HCT116 (cell line): ENCODE results near the gene SRPK2. TPM values are rescaled to one million over a fixed set of nuclear protein-coding genes. Genes with fewer than 3 reads are reported as not detected.

ENCODE experiments used
- ATAC-seq: fragments of 200-7000 bp; cut with Tn5 transposase; 2 replicates; pipeline ENCODE4 v1.9.1; 2020; ENCODE audit warnings: mild to moderate bottlenecking, moderate library complexity
- BruUV-seq: library from RNA; stranded (reverse); fragments of 400-500 nt; replicated peaks from 2 replicates; lab custom pipeline; 2021; lab: Mats Ljungman, UMichigan
- CTCF ChIA-PET: fragments of 300-600 bp; sonication (Branson Sonifier 250); formaldehyde crosslinking; loops from one replicate; lab custom pipeline; 2021; ENCODE audit warnings: antibody characterized with exemption; lab: Charles Lee
- POLR2A ChIA-PET: fragments of 300-600, 350-600 bp; sonication (Branson Sonifier 250); formaldehyde crosslinking; loops from one replicate; lab custom pipeline; 2021; ENCODE audit warnings: antibody characterized with exemption; lab: Charles Lee
- RAD21 ChIA-PET, 2 experiments: fragments of 300-600 bp; sonication (Branson Sonifier 250); formaldehyde crosslinking; loops; one replicate each; lab custom pipeline; 2023; ENCODE audit warnings: low total read pairs in 2 of 2; ENCODE audit not compliant: uncharacterized antibody in 2 of 2, unreplicated experiment in 2 of 2, low non-redundant PET in 1 of 2; lab: Charles Lee
- DNase-seq: peaks from one replicate; pipeline ENCODE4 v3.0.0-alpha.2; 2010; ENCODE audit warnings: low read depth, low spot score
- H2AFZ ChIP-seq: fragments of 200-600 bp; shearing (Covaris generic), sonication (generic); 2 replicates; pipeline ENCODE4 v1.6.1; 2017; ENCODE audit warnings: low read depth, mixed run types, mixed read lengths, antibody characterized with exemption, low read length; ENCODE audit not compliant: poor library complexity, severe bottlenecking
- H3K27ac ChIP-seq: 2 replicates; pipeline ENCODE4 v1.5.1; 2012; ENCODE audit warnings: low read depth, low read length
- H3K27me3 ChIP-seq: fragments of 200-600 bp; sonication (generic); 2 replicates; pipeline ENCODE4 v1.6.1; 2016; ENCODE audit warnings: mixed run types, low read length, mixed read lengths; ENCODE audit not compliant: insufficient read depth
- H3K36me3 ChIP-seq, 2 experiments: fragments of 200-500 bp in 1 of 2; fragments of 200-600 bp in 1 of 2; sonication (Bioruptor generic) in 1 of 2; sonication (generic) in 1 of 2; 2 replicates each; pipeline versions ENCODE4 v1.5.1 to v1.6.1; 2014 to 2016; ENCODE audit warnings: low read length in 2 of 2, inconsistent platforms in 1 of 2, mixed read lengths in 1 of 2, mixed run types in 1 of 2; ENCODE audit not compliant: insufficient read depth in 2 of 2, control insufficient read depth in 1 of 2
- H3K4me1 ChIP-seq, 2 experiments: fragments of 200-600 bp in 1 of 2; sonication (generic) in 1 of 2; 2 replicates each; pipeline versions ENCODE4 v1.5.1 to v1.6.1; 2012 to 2017; ENCODE audit warnings: low read length in 2 of 2, inconsistent platforms in 1 of 2, mild to moderate bottlenecking in 1 of 2, mixed read lengths in 1 of 2, mixed run types in 1 of 2, moderate library complexity in 1 of 2; ENCODE audit not compliant: insufficient read depth in 2 of 2, control insufficient read depth in 1 of 2
- H3K4me2 ChIP-seq: fragments of 200-600 bp; sonication (generic); 2 replicates; pipeline ENCODE4 v1.6.1; 2017; ENCODE audit warnings: mixed run types, low read length, mixed read lengths
- H3K4me3 ChIP-seq, 2 experiments: fragments of 200-600 bp in 1 of 2; sonication (generic) in 1 of 2; replicated peaks in 1 of 2; 2 replicates each; pipeline ENCODE4 v1.5.1; 2011 to 2016; ENCODE audit warnings: low read length in 2 of 2, control low read depth in 1 of 2, low read depth in 1 of 2, mild to moderate bottlenecking in 1 of 2, mixed read lengths in 1 of 2, mixed run types in 1 of 2
- H3K79me2 ChIP-seq: fragments of 200-600 bp; sonication (generic); 2 replicates; pipeline ENCODE4 v1.6.1; 2017; ENCODE audit warnings: mild to moderate bottlenecking, mixed run types, low read length, moderate library complexity, mixed read lengths; ENCODE audit not compliant: insufficient read depth
- H3K9ac ChIP-seq: fragments of 200-600 bp; sonication (generic); 2 replicates; pipeline ENCODE4 v1.6.1; 2016; ENCODE audit warnings: low read length, mixed read lengths
- H3K9me2 ChIP-seq: fragments of 200-600 bp; sonication (generic), shearing (Covaris generic); 2 replicates; pipeline ENCODE4 v1.6.1; 2017; ENCODE audit warnings: mixed run types, mild to moderate bottlenecking, moderate library complexity; ENCODE audit not compliant: insufficient read depth
- H3K9me3 ChIP-seq, 2 experiments: fragments of 200-500 bp in 1 of 2; fragments of 200-600 bp in 1 of 2; sonication (Bioruptor generic) in 1 of 2; sonication (generic) in 1 of 2; 2 replicates each; pipeline ENCODE4 v1.6.1; 2014 to 2017; ENCODE audit warnings: low read length in 2 of 2, mixed read lengths in 2 of 2, inconsistent platforms in 1 of 2, low read depth in 1 of 2, mild to moderate bottlenecking in 1 of 2, mixed run types in 1 of 2, moderate library complexity in 1 of 2; ENCODE audit not compliant: control insufficient read depth in 1 of 2, insufficient read depth in 1 of 2
- H4K20me1 ChIP-seq: fragments of 200-600 bp; sonication (generic), shearing (Covaris generic); 2 replicates; pipeline ENCODE4 v1.6.1; 2017; ENCODE audit warnings: mixed run types, mild to moderate bottlenecking, moderate library complexity; ENCODE audit not compliant: insufficient read depth
- ATF3 ChIP-seq: IDR thresholded peaks from 2 replicates; pipeline ENCODE4 v1.6.1; 2012
- CBX3 ChIP-seq: IDR thresholded peaks from 2 replicates; pipeline ENCODE4 v1.6.1; 2012; ENCODE audit warnings: low read depth
- CTCF ChIP-seq, 3 experiments: fragments of 200-600 bp in 1 of 3; sonication (generic) in 1 of 3; IDR thresholded peaks in 2 of 3; conservative IDR thresholded peaks in 1 of 3; 2 replicates each; pipeline ENCODE4 v1.5.1; 2012 to 2017; ENCODE audit warnings: low read depth in 2 of 3, low read length in 2 of 3, antibody characterized with exemption in 1 of 3, borderline replicate concordance in 1 of 3, control low read depth in 1 of 3, mild to moderate bottlenecking in 1 of 3, mixed read lengths in 1 of 3, mixed run types in 1 of 3, moderate library complexity in 1 of 3; ENCODE audit not compliant: insufficient read depth in 1 of 3
- EGR1 ChIP-seq: IDR thresholded peaks from 2 replicates; pipeline ENCODE4 v1.6.1; 2012; ENCODE audit warnings: low read depth
- ELF1 ChIP-seq: IDR thresholded peaks from 2 replicates; pipeline ENCODE4 v1.6.1; 2012; ENCODE audit warnings: low read depth, borderline replicate concordance
- EZH2phosphoT487 ChIP-seq: fragments of 200-600 bp; IDR thresholded peaks from 2 replicates; pipeline ENCODE4 v1.6.1; 2018; ENCODE audit warnings: antibody characterized with exemption, borderline replicate concordance
- JUND ChIP-seq: IDR thresholded peaks from 2 replicates; pipeline ENCODE4 v1.6.1; 2012
- MAX ChIP-seq: IDR thresholded peaks from 2 replicates; pipeline ENCODE4 v1.6.1; 2012
- POLR2A ChIP-seq: IDR thresholded peaks from 2 replicates; pipeline ENCODE4 v1.7.0; 2011; ENCODE audit warnings: borderline replicate concordance; ENCODE audit not compliant: insufficient read depth, insufficient read length; ENCODE audit errors: extremely low read depth
- REST ChIP-seq: IDR thresholded peaks from 2 replicates; pipeline ENCODE4 v1.6.1; 2012; ENCODE audit warnings: low read depth
- SIN3A ChIP-seq: IDR thresholded peaks from 2 replicates; pipeline ENCODE4 v1.6.1; 2012; ENCODE audit warnings: low read depth
- SP1 ChIP-seq: IDR thresholded peaks from 2 replicates; pipeline ENCODE4 v1.6.1; 2012; ENCODE audit warnings: low read depth
- ZNF274 ChIP-seq: fragments of 200-500 bp; sonication (Bioruptor generic); IDR thresholded peaks from 2 replicates; pipeline ENCODE4 v1.6.1; 2014; ENCODE audit warnings: mild to moderate bottlenecking, low read depth, low read length, inconsistent platforms
- intact Hi-C: fragments of 100-400 bp; cut with micrococcal nuclease; formaldehyde crosslinking; loops from 2 replicates; pipeline ENCODE4 v1.10.0; 2022
- total RNA-seq: library from RNA; stranded (reverse); gene quantifications from one replicate; pipeline ENCODE4 v1.2.1, GENCODE V29; 2021; ENCODE audit not compliant: unreplicated experiment

SRPK2 gene
- total RNA-seq, 1 experiment from 2014 or later = 37.4 TPM

- Histone ChIP-seq H3K4me2 (no peak overlapping the region), H3K79me2 (no peaks in the 10 kb centered on the region; the same call in 1 of the 2 replicates), H2AFZ (no peak overlapping the region), H3K36me3 (peaks cover 0 to 6% of the 10 kb centered on the region in 2 experiments; a peak in 1 of 4 replicates), H4K20me1 (0 out of 2 replicates have a peak, but pooled peaks cover 3% of the 10 kb centered on the region), H3K9ac (no peak overlapping the region), H3K27me3 (no peaks in the 10 kb centered on the region), H3K4me3 (no peak overlapping the region), H3K9me2 (no peaks in the 10 kb centered on the region), H3K27ac (no peak overlapping the region), H3K4me1 (peaks cover 5% of the 10 kb centered on the region in 2 experiments; a peak in 3 of 4 replicates), H3K9me3 (no peaks in the 10 kb centered on the region)
- CTCF ChIA-PET = no interaction called here
- no peak for TF ChIP-seq ELF1
- no peak for TF ChIP-seq REST
- TF ChIP-seq ATF3 = no peak
- no peak for TF ChIP-seq ZNF274
- TF ChIP-seq SP1 = no peak
- TF ChIP-seq EZH2phosphoT487 = no peak
- no peak for TF ChIP-seq CBX3
- TF ChIP-seq EGR1 = no peak
- no peak for TF ChIP-seq JUND
- TF ChIP-seq CTCF (IDR thresholded peaks at IDR 0.05 in 2 of 3, conservative IDR thresholded peaks at IDR 0.05 in 1 of 3; ENCODE audit: borderline replicate concordance in 1 of 3, insufficient read depth in 1 of 3, low read depth in 2 of 3, low read length in 2 of 3) = no peak
- no peak for TF ChIP-seq MAX
- no peak for TF ChIP-seq SIN3A
- TF ChIP-seq POLR2A = no peak
- POLR2A ChIA-PET = no interaction called here
- no TSS peak for BruUV-seq
- DNase-seq = no peak
- ATAC-seq = no peak
- intact Hi-C loops = no loop called here
- RAD21 ChIA-PET = no interaction called here
Measured at GRCh38 chr7:105088456-105088855, 300.3 kb downstream of the SRPK2 start.
